Astrocyte (in vitro differentiated cells and primary cell): Measurements from ENCODE around the gene CCDC57. TPM values are rescaled to one million over a fixed set of nuclear protein-coding genes. Genes with fewer than 3 reads are reported as not detected.

Source experiments
- DNase-seq: peaks from one replicate; pipeline ENCODE4 v3.0.0-alpha.2; 2010; ENCODE audit warnings: low read depth
- FAIRE-seq: peaks from 2 replicates; lab custom pipeline; 2011; peaks lifted over from hg19 to GRCh38; lab: Jason Lieb, UNC
- H2AFZ ChIP-seq: 2 replicates; pipeline ENCODE4 v1.6.0; 2012; ENCODE audit warnings: low read depth, low read length, inconsistent platforms
- H3K27ac ChIP-seq: 2 replicates; pipeline ENCODE4 v1.5.1; 2011; ENCODE audit warnings: low read depth, low read length, inconsistent platforms
- H3K27me3 ChIP-seq: 2 replicates; pipeline ENCODE4 v1.6.0; 2011; ENCODE audit warnings: low read length, inconsistent platforms; ENCODE audit not compliant: insufficient read depth
- H3K36me3 ChIP-seq: 2 replicates; pipeline ENCODE4 v1.5.1; 2011; ENCODE audit warnings: low read length, inconsistent platforms; ENCODE audit not compliant: insufficient read depth
- H3K4me1 ChIP-seq: 2 replicates; pipeline ENCODE4 v1.5.1; 2011; ENCODE audit warnings: low read length, inconsistent platforms; ENCODE audit not compliant: insufficient read depth
- H3K4me2 ChIP-seq: 2 replicates; pipeline ENCODE4 v1.6.0; 2012; ENCODE audit warnings: low read length, inconsistent platforms
- H3K4me3 ChIP-seq: 2 replicates; pipeline ENCODE4 v1.5.1; 2011; ENCODE audit warnings: low read depth, mild to moderate bottlenecking, low read length, inconsistent platforms; ENCODE audit not compliant: insufficient read depth
- H3K79me2 ChIP-seq: 2 replicates; pipeline ENCODE4 v1.6.0; 2012; ENCODE audit warnings: mild to moderate bottlenecking, low read length, inconsistent platforms; ENCODE audit not compliant: insufficient read depth
- H3K9ac ChIP-seq: 2 replicates; pipeline ENCODE4 v1.6.0; 2012; ENCODE audit warnings: mild to moderate bottlenecking, low read length, inconsistent platforms
- H3K9me3 ChIP-seq: 2 replicates; pipeline ENCODE4 v1.5.1; 2012; ENCODE audit warnings: low read depth, mild to moderate bottlenecking, low read length, inconsistent platforms; ENCODE audit not compliant: insufficient read depth
- H4K20me1 ChIP-seq: 2 replicates; pipeline ENCODE4 v1.6.0; 2012; ENCODE audit warnings: low read length, inconsistent platforms; ENCODE audit not compliant: insufficient read depth
- H3K27ac Mint-ChIP-seq: one replicate; pipeline ENCODE4 v1.8.0; 2021; ENCODE audit warnings: mild to moderate bottlenecking, mixed read lengths; ENCODE audit not compliant: unreplicated experiment
- H3K27me3 Mint-ChIP-seq: one replicate; pipeline ENCODE4 v1.8.0; 2021; ENCODE audit warnings: low read depth, mixed read lengths; ENCODE audit not compliant: unreplicated experiment
- H3K36me3 Mint-ChIP-seq: one replicate; pipeline ENCODE4 v1.8.0; 2021; ENCODE audit warnings: low read depth, mixed read lengths; ENCODE audit not compliant: unreplicated experiment
- H3K4me1 Mint-ChIP-seq: one replicate; pipeline ENCODE4 v1.8.0; 2021; ENCODE audit warnings: low read depth, mixed read lengths; ENCODE audit not compliant: unreplicated experiment
- H3K4me3 Mint-ChIP-seq: one replicate; pipeline ENCODE4 v1.8.0; 2021; ENCODE audit warnings: mild to moderate bottlenecking, moderate library complexity, mixed read lengths; ENCODE audit not compliant: unreplicated experiment
- H3K9me3 Mint-ChIP-seq: one replicate; pipeline ENCODE4 v1.8.0; 2021; ENCODE audit warnings: mild to moderate bottlenecking, mixed read lengths; ENCODE audit not compliant: unreplicated experiment
- EZH2 ChIP-seq: IDR thresholded peaks from 2 replicates; pipeline ENCODE4 v1.6.1; 2012; ENCODE audit warnings: mild to moderate bottlenecking, low read length, inconsistent platforms; ENCODE audit not compliant: insufficient read depth
- total RNA-seq: library from RNA; stranded (reverse); gene quantifications from 2 replicates; pipeline ENCODE4 v1.2.1, GENCODE V29; 2021
- TF ChIP-seq, protein P1 (sequence below): IDR thresholded peaks from 2 replicates; pipeline ENCODE4 v1.5.1; 2011; ENCODE audit warnings: low read depth, mild to moderate bottlenecking, inconsistent platforms, low read length, moderate library complexity; ENCODE audit not compliant: insufficient read depth

Gene CCDC57
- total RNA-seq, 1 donor from 2014 or later: 20.4 TPM

DNA sequence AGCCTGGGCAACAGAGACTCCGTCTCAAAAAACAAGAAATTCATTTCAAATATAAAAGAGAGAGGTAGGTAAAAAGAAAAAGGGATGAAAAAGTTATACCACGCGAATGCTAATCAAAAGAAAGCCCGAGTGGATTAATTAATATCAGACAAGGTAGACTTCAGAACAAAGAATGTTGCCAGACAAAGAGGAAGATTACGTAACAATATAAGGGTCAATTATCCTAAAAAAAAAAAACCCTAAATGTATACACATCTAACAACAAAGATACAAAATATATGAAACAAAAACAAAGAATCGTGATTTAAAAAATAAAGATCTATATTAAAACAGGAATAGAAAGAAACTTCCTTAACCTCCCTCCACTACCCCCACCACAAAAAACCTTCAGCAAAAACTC, 44.1 kb downstream of the CCDC57 start:
- H3K36me3 ChIP-seq: no peaks in the 10 kb centered on the region

DNA sequence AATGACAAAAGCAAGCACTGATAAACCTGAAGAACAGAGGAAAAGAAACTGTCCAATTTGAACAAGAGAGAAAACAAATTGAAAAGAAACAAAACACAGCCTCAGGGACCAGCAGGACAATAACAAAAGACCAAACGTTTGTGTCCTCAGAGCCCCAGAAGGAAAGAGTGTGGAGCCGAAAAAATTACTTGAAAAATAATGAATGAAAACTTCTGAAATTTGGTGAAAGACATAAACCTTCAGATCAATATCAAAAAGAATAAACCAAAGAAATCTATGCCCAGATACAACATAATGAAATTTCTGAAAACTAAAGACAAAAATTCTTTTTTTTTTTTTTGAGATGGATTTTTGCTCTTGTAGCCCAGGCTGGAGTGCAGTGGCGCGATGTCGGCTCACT, 45.6 kb downstream of the CCDC57 start:
- Mint-ChIP-seq H3K27ac (no peak overlapping the region), H3K36me3 (peaks cover 27% of the 10 kb centered on the region), H3K9me3 (no peaks in the 10 kb centered on the region), H3K4me3 (no peak overlapping the region), H3K4me1 (no peaks in the 10 kb centered on the region), H3K27me3 (no peaks in the 10 kb centered on the region)
- H3K9ac ChIP-seq: no peak overlapping the region
- FAIRE-seq: no peak
- no peak overlapping the region for H3K27ac ChIP-seq
- H3K27me3 ChIP-seq: no peaks in the 10 kb centered on the region
- H4K20me1 ChIP-seq: no peaks in the 10 kb centered on the region
- H3K4me1 ChIP-seq: no peaks in the 10 kb centered on the region
- peaks cover 3% of the 10 kb centered on the region for H3K36me3 ChIP-seq
- no peak for TF ChIP-seq EZH2
- TF ChIP-seq, protein P1, sequence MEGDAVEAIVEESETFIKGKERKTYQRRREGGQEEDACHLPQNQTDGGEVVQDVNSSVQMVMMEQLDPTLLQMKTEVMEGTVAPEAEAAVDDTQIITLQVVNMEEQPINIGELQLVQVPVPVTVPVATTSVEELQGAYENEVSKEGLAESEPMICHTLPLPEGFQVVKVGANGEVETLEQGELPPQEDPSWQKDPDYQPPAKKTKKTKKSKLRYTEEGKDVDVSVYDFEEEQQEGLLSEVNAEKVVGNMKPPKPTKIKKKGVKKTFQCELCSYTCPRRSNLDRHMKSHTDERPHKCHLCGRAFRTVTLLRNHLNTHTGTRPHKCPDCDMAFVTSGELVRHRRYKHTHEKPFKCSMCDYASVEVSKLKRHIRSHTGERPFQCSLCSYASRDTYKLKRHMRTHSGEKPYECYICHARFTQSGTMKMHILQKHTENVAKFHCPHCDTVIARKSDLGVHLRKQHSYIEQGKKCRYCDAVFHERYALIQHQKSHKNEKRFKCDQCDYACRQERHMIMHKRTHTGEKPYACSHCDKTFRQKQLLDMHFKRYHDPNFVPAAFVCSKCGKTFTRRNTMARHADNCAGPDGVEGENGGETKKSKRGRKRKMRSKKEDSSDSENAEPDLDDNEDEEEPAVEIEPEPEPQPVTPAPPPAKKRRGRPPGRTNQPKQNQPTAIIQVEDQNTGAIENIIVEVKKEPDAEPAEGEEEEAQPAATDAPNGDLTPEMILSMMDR: no peak
- H3K79me2 ChIP-seq: no peaks in the 10 kb centered on the region
- H3K4me2 ChIP-seq: no peak overlapping the region
- DNase-seq: no peak
- H2AFZ ChIP-seq: no peak overlapping the region
- no peak overlapping the region for H3K4me3 ChIP-seq
- no peaks in the 10 kb centered on the region for H3K9me3 ChIP-seq

More for the DNA sequence above, 44.1 kb downstream of the CCDC57 start:
- Histone ChIP-seq H3K9me3 (no peaks in the 10 kb centered on the region), H2AFZ (no peak overlapping the region), H3K4me1 (no peaks in the 10 kb centered on the region), H3K27ac (no peak overlapping the region), H3K4me2 (no peak overlapping the region), H3K4me3 (no peak overlapping the region), H4K20me1 (no peaks in the 10 kb centered on the region), H3K79me2 (no peaks in the 10 kb centered on the region), H3K9ac (no peak overlapping the region), H3K27me3 (no peaks in the 10 kb centered on the region)
- Mint-ChIP-seq H3K4me3 (no peak overlapping the region), H3K4me1 (no peaks in the 10 kb centered on the region), H3K27ac (no peak overlapping the region), H3K36me3 (peaks cover 31% of the 10 kb centered on the region), H3K9me3 (no peaks in the 10 kb centered on the region), H3K27me3 (peaks cover 11% of the 10 kb centered on the region)
- no peak for FAIRE-seq
- DNase-seq: no peak
- TF ChIP-seq, protein P1: no peak
- no peak for TF ChIP-seq EZH2

DNA sequence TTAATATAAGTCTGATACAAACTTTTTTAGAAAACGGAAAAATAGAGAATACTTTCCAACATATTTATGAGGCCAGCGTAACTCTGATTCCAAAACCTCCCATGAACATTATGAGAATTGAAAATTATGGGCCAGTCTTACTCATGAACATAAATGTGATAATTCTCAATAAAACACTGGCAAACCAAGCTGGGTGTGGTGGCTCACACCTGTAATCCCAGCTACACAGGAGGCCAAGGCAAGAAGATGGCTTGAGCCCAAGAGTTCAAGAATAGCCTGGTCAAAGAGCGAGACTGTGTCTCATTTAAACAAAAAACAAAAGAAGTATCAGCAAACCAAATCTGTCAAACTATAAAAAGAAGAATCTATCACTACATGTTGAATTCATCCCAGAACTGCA, 47.8 kb downstream of the CCDC57 start:
- Histone ChIP-seq H3K79me2 (no peaks in the 10 kb centered on the region), H4K20me1 (no peaks in the 10 kb centered on the region), H3K4me3 (no peak overlapping the region), H3K27me3 (no peaks in the 10 kb centered on the region), H3K4me2 (no peak overlapping the region), H3K4me1 (no peaks in the 10 kb centered on the region), H3K9ac (no peak overlapping the region), H3K9me3 (no peaks in the 10 kb centered on the region), H3K36me3 (peaks cover 3% of the 10 kb centered on the region), H3K27ac (no peak overlapping the region), H2AFZ (no peak overlapping the region)
- Mint-ChIP-seq H3K36me3 (peaks cover 25% of the 10 kb centered on the region), H3K4me1 (peaks cover 3% of the 10 kb centered on the region), H3K9me3 (no peaks in the 10 kb centered on the region), H3K4me3 (no peak overlapping the region), H3K27ac (no peak overlapping the region), H3K27me3 (no peaks in the 10 kb centered on the region)
- TF ChIP-seq, protein P1: no peak
- no peak for TF ChIP-seq EZH2
- DNase-seq (no peak), FAIRE-seq (no peak)
